ENCODE results near the gene CPTP.

GRCh38 chr1:1315435-1315954 is 9.1 kb upstream of the CPTP start:
- TF ChIP-seq ZNF274 (IDR thresholded peaks at IDR 0.05; ENCODE audit: low read depth, low read length) (no peak), YY1 (IDR thresholded peaks at IDR 0.05; ENCODE audit: insufficient read depth, insufficient read length) (no peak), SUZ12 (IDR thresholded peaks at IDR 0.05; ENCODE audit: extremely low read depth, insufficient read depth, insufficient read length) (no peak)
